WTC11 (cell line): ENCODE measurements around the gene USP34. TPM values are rescaled to one million over a fixed set of nuclear protein-coding genes. Genes with fewer than 3 reads are reported as not detected.
"Not testable (repeated sequence)": the region's sequence is repeated elsewhere in the genome, so short reads cannot be mapped to it uniquely, and the experiment has no call there.

Experiments
- ATAC-seq: fragments of 200-7000 bp; cut with Tn5 transposase; 2 replicates; pipeline ENCODE4 v1.10.0; 2021; ENCODE audit warnings: mild to moderate bottlenecking, moderate library complexity
- CTCF ChIA-PET: fragments of 300-600 bp; sonication (Branson Sonifier 250); formaldehyde crosslinking; loops from one replicate; lab custom pipeline; 2021; ENCODE audit warnings: antibody characterized with exemption; lab: Charles Lee
- POLR2A ChIA-PET: fragments of 350-600 bp; sonication (Branson Sonifier 250); formaldehyde crosslinking; loops from one replicate; lab custom pipeline; 2021; ENCODE audit warnings: antibody characterized with exemption; lab: Charles Lee
- DNase-seq: peaks from one replicate; pipeline ENCODE4 v3.0.0; 2021; ENCODE audit warnings: low spot score
- H3K27ac Mint-ChIP-seq: 2 replicates; pipeline ENCODE4 v1.8.0; 2021; ENCODE audit warnings: mixed read lengths
- H3K27me3 Mint-ChIP-seq: 2 replicates; pipeline ENCODE4 v1.8.0; 2021; ENCODE audit warnings: low read depth, mild to moderate bottlenecking, moderate library complexity, mixed read lengths
- H3K36me3 Mint-ChIP-seq: 2 replicates; pipeline ENCODE4 v1.8.0; 2021; ENCODE audit warnings: mixed read lengths
- H3K4me1 Mint-ChIP-seq: 2 replicates; pipeline ENCODE4 v1.8.0; 2022; ENCODE audit warnings: mixed read lengths
- H3K4me3 Mint-ChIP-seq: 2 replicates; pipeline ENCODE4 v1.8.0; 2021; ENCODE audit warnings: mild to moderate bottlenecking, moderate library complexity, mixed read lengths
- H3K9me3 Mint-ChIP-seq: 2 replicates; pipeline ENCODE4 v1.8.0; 2021; ENCODE audit warnings: mixed read lengths
- CBFB ChIP-seq: sonication (generic); formaldehyde crosslinking; IDR thresholded peaks from 2 replicates; pipeline ENCODE4 v1.8.1; 2022; ENCODE audit warnings: mild to moderate bottlenecking, low read depth, missing genetic modification reagents
- CDX4 ChIP-seq: fragments of 250-450 bp; sonication (Bioruptor Pico); IDR thresholded peaks from 2 replicates; pipeline ENCODE4 v1.9.0; 2021; ENCODE audit warnings: moderate library complexity, mild to moderate bottlenecking, inconsistent platforms, borderline replicate concordance
- ELF4 ChIP-seq: sonication (generic); formaldehyde crosslinking; IDR thresholded peaks from 2 replicates; pipeline ENCODE4 v1.8.1; 2022; ENCODE audit warnings: low read depth, mild to moderate bottlenecking, moderate library complexity, missing genetic modification reagents
- FOXK1 ChIP-seq: sonication (generic); formaldehyde crosslinking; IDR thresholded peaks from 2 replicates; pipeline ENCODE4 v1.8.0; 2022; ENCODE audit warnings: mild to moderate bottlenecking, moderate library complexity, missing genetic modification reagents
- FOXP4 ChIP-seq: sonication (generic); formaldehyde crosslinking; IDR thresholded peaks from 2 replicates; pipeline ENCODE4 v1.8.0; 2022; ENCODE audit warnings: mild to moderate bottlenecking, missing genetic modification reagents
- GRHL2 ChIP-seq: fragments of 250-450 bp; sonication (Bioruptor Pico); IDR thresholded peaks from 2 replicates; pipeline ENCODE4 v1.8.0; 2022; ENCODE audit warnings: mild to moderate bottlenecking, moderate library complexity; ENCODE audit not compliant: insufficient replicate concordance, severe bottlenecking
- MAX ChIP-seq: sonication (generic); formaldehyde crosslinking; IDR thresholded peaks from 2 replicates; pipeline ENCODE4 v1.8.0; 2022; ENCODE audit warnings: mild to moderate bottlenecking, missing genetic modification reagents
- NFATC4 ChIP-seq: fragments of 250-450 bp; sonication (Bioruptor Pico); IDR thresholded peaks from 2 replicates; pipeline ENCODE4 v1.9.0; 2021; ENCODE audit warnings: mild to moderate bottlenecking
- RORB ChIP-seq: fragments of 250-450 bp; sonication (Bioruptor Pico); IDR thresholded peaks from 2 replicates; pipeline ENCODE4 v1.9.0; 2021; ENCODE audit warnings: mild to moderate bottlenecking
- SMAD3 ChIP-seq: sonication (generic); formaldehyde crosslinking; IDR thresholded peaks from 2 replicates; pipeline ENCODE4 v1.8.0; 2022; ENCODE audit warnings: missing genetic modification reagents, mild to moderate bottlenecking, borderline replicate concordance
- STAT6 ChIP-seq: sonication (generic); formaldehyde crosslinking; conservative IDR thresholded peaks from 2 replicates; pipeline ENCODE4 v1.8.1; 2023; ENCODE audit warnings: mild to moderate bottlenecking, low read depth, missing genetic modification reagents, moderate library complexity
- USF2 ChIP-seq: sonication (generic); formaldehyde crosslinking; IDR thresholded peaks from 2 replicates; pipeline ENCODE4 v1.8.1; 2023; ENCODE audit warnings: mild to moderate bottlenecking, missing genetic modification reagents, moderate library complexity
- ZBTB21 ChIP-seq: sonication (generic); formaldehyde crosslinking; IDR thresholded peaks from 2 replicates; pipeline ENCODE4 v1.8.1; 2023; ENCODE audit warnings: mild to moderate bottlenecking, missing genetic modification reagents, borderline replicate concordance
- ZMAT4 ChIP-seq: fragments of 250-450 bp; sonication (Bioruptor Pico); IDR thresholded peaks from 2 replicates; pipeline ENCODE4 v1.9.0; 2021; ENCODE audit warnings: mild to moderate bottlenecking
- ZNF219 ChIP-seq: sonication (generic); formaldehyde crosslinking; IDR thresholded peaks from 2 replicates; pipeline ENCODE4 v1.8.0; 2023; ENCODE audit warnings: missing genetic modification reagents, mild to moderate bottlenecking, borderline replicate concordance
- total RNA-seq: library from RNA; stranded (reverse); gene quantifications from 3 replicates; pipeline ENCODE4 v1.2.3, GENCODE V29; 2021

USP34 gene
- total RNA-seq, 1 experiment from 2014 or later: 92.3 TPM

- H3K27me3 Mint-ChIP-seq, DNase-seq, H3K27ac Mint-ChIP-seq, ATAC-seq, CTCF ChIA-PET, H3K9me3 Mint-ChIP-seq: not testable (repeated sequence)
- Mint-ChIP-seq H3K4me1 (peaks cover 43% of the 10 kb centered on the region), H3K4me3 (peak overlapping the region; percentile 89; the same call in 1 of the 2 replicates), H3K36me3 (peaks cover 17% of the 10 kb centered on the region)
- POLR2A ChIA-PET: interaction anchor here (1.0 kb wide), 1 partner anchor 70 kb away, joined by 4 read pairs; the partner anchor contains the start of gene XPO1
These were observed 2.7 kb downstream of the USP34 start for GRCh38 chr2:61468231-61468630.

- H3K4me3 Mint-ChIP-seq: no peak overlapping the region
- TF ChIP-seq STAT6 (CRISPR knock-in tag) (no peak), GRHL2 (CRISPR knock-in tag) (no peak), CBFB (CRISPR knock-in tag) (no peak), ZMAT4 (CRISPR knock-in tag) (no peak), USF2 (CRISPR knock-in tag) (no peak), FOXK1 (no peak), ZNF219 (CRISPR knock-in tag) (no peak), NFATC4 (no peak), ZBTB21 (CRISPR knock-in tag) (no peak), CDX4 (CRISPR knock-in tag) (no peak), FOXP4 (CRISPR knock-in tag) (no peak), SMAD3 (CRISPR knock-in tag) (no peak), RORB (CRISPR knock-in tag) (no peak), MAX (CRISPR knock-in tag) (no peak), ELF4 (CRISPR knock-in tag) (no peak)
- CTCF ChIA-PET: interaction anchor here (1.5 to 1.6 kb wide), 2 partner anchors 31 to 39 kb away, joined by 4 read pairs; no protein-coding TSS in a partner anchor
- DNase-seq (no peak), ATAC-seq (no peak)
- H3K27me3 Mint-ChIP-seq: no peaks in the 10 kb centered on the region
- H3K27ac Mint-ChIP-seq: no peak overlapping the region
- H3K4me1 Mint-ChIP-seq: peaks cover 37% of the 10 kb centered on the region
- POLR2A ChIA-PET: no interaction called here
- H3K9me3 Mint-ChIP-seq: no peaks in the 10 kb centered on the region
- peaks cover 19% of the 10 kb centered on the region for H3K36me3 Mint-ChIP-seq
These were observed 5.8 kb downstream of the USP34 start for GRCh38 chr2:61465045-61465444.
